Sigmoid colon (tissue), 4 donors: ENCODE results near the gene GRHL1.

Source experiments
- EP300 ChIP-seq, 4 donors: sonication (generic); formaldehyde crosslinking; IDR thresholded peaks; one replicate each; pipeline ENCODE4 v1.6.1; 2017; ENCODE audit warnings: antibody characterized with exemption in 4 of 4
- TF ChIP-seq, protein P1 (sequence below), 4 experiments: fragments of 450-650 bp in 3 of 4; fragments of 200-600 bp in 1 of 4; IDR thresholded peaks; one replicate each; pipeline ENCODE4 v1.5.1; 2016 to 2019; ENCODE audit warnings: antibody characterized with exemption in 4 of 4, mild to moderate bottlenecking in 3 of 4, moderate library complexity in 2 of 4

GRCh38 chr2:10002109-10002508 is 50.6 kb downstream of the GRHL1 start:
- no peak for TF ChIP-seq EP300 (IDR thresholded peaks at IDR 0.05)
- TF ChIP-seq, protein P1, sequence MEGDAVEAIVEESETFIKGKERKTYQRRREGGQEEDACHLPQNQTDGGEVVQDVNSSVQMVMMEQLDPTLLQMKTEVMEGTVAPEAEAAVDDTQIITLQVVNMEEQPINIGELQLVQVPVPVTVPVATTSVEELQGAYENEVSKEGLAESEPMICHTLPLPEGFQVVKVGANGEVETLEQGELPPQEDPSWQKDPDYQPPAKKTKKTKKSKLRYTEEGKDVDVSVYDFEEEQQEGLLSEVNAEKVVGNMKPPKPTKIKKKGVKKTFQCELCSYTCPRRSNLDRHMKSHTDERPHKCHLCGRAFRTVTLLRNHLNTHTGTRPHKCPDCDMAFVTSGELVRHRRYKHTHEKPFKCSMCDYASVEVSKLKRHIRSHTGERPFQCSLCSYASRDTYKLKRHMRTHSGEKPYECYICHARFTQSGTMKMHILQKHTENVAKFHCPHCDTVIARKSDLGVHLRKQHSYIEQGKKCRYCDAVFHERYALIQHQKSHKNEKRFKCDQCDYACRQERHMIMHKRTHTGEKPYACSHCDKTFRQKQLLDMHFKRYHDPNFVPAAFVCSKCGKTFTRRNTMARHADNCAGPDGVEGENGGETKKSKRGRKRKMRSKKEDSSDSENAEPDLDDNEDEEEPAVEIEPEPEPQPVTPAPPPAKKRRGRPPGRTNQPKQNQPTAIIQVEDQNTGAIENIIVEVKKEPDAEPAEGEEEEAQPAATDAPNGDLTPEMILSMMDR (IDR thresholded peaks at IDR 0.05): no peak
